WERI-Rb-1 (cell line): ENCODE results near the gene CD55.

Source experiments
- DNase-seq: peaks from one replicate; pipeline ENCODE4 v3.0.0-alpha.2; 2020
- H3K27ac ChIP-seq: fragments of 250-450 bp; sonication (Bioruptor Pico); 2 replicates; pipeline ENCODE4 v1.5.1; 2020; ENCODE audit warnings: mild to moderate bottlenecking, moderate library complexity
- H3K27me3 ChIP-seq: fragments of 250-450 bp; sonication (Bioruptor Pico); 2 replicates; pipeline ENCODE4 v1.5.1; 2021; ENCODE audit warnings: mild to moderate bottlenecking, low read depth, moderate library complexity; ENCODE audit not compliant: insufficient read depth, severe bottlenecking
- H3K36me3 ChIP-seq: fragments of 250-450 bp; sonication (Bioruptor Pico); 2 replicates; pipeline ENCODE4 v1.5.1; 2020; ENCODE audit warnings: mild to moderate bottlenecking, moderate library complexity
- H3K4me3 ChIP-seq: 2 replicates; pipeline ENCODE4 v1.5.1; 2011; ENCODE audit warnings: low read depth, mild to moderate bottlenecking, control low read depth, low read length
- H3K9me3 ChIP-seq: fragments of 250-450 bp; sonication (Bioruptor Pico); 2 replicates; pipeline ENCODE4 v1.5.1; 2021; ENCODE audit warnings: mild to moderate bottlenecking, moderate library complexity; ENCODE audit not compliant: severe bottlenecking
- TF ChIP-seq, protein P1 (sequence below): IDR thresholded peaks from 2 replicates; pipeline ENCODE4 v1.5.1; 2011; ENCODE audit warnings: low read depth, mild to moderate bottlenecking, control low read depth, inconsistent platforms, low read length

Gene CD55, protein sequence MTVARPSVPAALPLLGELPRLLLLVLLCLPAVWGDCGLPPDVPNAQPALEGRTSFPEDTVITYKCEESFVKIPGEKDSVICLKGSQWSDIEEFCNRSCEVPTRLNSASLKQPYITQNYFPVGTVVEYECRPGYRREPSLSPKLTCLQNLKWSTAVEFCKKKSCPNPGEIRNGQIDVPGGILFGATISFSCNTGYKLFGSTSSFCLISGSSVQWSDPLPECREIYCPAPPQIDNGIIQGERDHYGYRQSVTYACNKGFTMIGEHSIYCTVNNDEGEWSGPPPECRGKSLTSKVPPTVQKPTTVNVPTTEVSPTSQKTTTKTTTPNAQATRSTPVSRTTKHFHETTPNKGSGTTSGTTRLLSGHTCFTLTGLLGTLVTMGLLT

DNA sequence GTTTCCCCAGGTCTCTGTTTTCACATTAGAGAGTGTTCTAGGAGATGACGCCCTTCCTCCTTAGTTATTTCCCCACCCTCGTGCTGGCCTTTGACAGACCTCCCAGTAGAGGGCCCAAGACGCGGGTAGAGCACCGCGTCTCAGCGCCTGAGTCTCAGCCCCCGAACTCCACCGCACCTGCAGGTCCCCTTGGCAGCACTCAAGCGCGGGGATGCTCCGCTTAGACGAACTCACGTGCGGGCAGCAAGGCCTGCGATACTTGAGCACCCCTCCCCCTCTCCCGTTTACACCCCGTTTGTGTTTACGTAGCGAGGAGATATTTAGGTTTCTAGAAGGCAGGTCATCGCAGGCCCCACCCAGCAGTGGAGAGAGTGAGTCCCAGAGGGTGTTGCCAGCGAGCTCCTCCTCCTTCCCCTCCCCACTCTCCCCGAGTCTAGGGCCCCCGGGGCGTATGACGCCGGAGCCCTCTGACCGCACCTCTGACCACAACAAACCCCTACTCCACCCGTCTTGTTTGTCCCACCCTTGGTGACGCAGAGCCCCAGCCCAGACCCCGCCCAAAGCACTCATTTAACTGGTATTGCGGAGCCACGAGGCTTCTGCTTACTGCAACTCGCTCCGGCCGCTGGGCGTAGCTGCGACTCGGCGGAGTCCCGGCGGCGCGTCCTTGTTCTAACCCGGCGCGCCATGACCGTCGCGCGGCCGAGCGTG lies at the start of gene CD55:
Gene CD55 (plus strand): TSS at position 600 of the 711 bp plus-strand sequence. CDS start 88 bp downstream, at position 688.
- Histone ChIP-seq H3K27me3 (peaks cover 84% of the 10 kb centered on the region), H3K9me3 (peaks cover 6% of the 10 kb centered on the region), H3K27ac (peak within 1 kb of the TSS; percentile 29), H3K4me3 (peak within 1 kb of the TSS; percentile 48), H3K36me3 (no peaks in the 10 kb centered on the region; the same call in 1 of the 2 replicates)
- DNase-seq: peak; percentile 94
- TF ChIP-seq, protein P1, sequence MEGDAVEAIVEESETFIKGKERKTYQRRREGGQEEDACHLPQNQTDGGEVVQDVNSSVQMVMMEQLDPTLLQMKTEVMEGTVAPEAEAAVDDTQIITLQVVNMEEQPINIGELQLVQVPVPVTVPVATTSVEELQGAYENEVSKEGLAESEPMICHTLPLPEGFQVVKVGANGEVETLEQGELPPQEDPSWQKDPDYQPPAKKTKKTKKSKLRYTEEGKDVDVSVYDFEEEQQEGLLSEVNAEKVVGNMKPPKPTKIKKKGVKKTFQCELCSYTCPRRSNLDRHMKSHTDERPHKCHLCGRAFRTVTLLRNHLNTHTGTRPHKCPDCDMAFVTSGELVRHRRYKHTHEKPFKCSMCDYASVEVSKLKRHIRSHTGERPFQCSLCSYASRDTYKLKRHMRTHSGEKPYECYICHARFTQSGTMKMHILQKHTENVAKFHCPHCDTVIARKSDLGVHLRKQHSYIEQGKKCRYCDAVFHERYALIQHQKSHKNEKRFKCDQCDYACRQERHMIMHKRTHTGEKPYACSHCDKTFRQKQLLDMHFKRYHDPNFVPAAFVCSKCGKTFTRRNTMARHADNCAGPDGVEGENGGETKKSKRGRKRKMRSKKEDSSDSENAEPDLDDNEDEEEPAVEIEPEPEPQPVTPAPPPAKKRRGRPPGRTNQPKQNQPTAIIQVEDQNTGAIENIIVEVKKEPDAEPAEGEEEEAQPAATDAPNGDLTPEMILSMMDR: peak; percentile 67

DNA sequence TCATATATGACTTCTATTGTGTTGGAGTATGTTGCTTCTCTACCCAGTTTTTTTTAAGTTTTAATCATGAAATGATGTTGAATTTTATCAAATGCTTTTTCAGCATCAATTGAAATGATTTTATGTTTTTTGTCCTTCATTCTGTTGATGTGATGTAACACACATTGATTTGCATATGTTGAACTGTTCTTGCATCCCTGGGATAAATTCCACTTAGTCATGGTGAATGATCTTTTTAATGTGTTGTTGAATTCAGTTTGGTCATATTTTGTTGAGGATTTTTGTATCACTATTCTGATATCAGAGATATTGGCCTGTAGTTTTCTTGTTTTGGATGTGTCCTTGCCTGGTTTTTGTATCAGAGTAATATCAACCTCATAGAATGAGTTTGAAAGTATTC lies 46.6 kb upstream of the CD55 start:
- Histone ChIP-seq H3K4me3 (no peak overlapping the region), H3K9me3 (no peaks in the 10 kb centered on the region), H3K27ac (no peak overlapping the region), H3K36me3 (no peaks in the 10 kb centered on the region), H3K27me3 (peaks cover 89% of the 10 kb centered on the region)
- no peak for DNase-seq
- TF ChIP-seq, protein P1: no peak

DNA sequence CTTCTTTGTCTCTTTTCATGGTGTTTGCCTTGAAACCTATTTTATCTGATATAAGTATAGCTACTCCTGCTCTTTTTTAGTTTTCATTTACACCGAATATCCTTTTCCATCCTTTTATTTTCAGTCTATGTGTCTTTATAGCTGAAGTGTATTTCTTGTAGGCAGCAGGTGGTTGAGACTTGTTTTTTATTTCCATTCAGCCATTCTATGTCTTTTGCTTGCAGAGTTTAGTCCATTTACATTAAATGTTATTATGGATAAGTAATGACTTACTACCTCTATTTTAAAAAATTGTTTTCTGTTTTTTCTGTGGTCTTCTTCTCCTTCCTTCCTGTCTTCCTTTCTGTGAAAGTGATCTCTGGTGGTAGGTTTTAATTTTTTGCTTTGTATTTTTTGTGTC lies 45.0 kb upstream of the CD55 start:
- no peak for DNase-seq
- no peaks in the 10 kb centered on the region for H3K36me3 ChIP-seq
- H3K4me3 ChIP-seq: no peak overlapping the region
- H3K27me3 ChIP-seq: peaks cover 89% of the 10 kb centered on the region
- no peak overlapping the region for H3K27ac ChIP-seq
- TF ChIP-seq, protein P1: no peak
- H3K9me3 ChIP-seq: no peaks in the 10 kb centered on the region

DNA sequence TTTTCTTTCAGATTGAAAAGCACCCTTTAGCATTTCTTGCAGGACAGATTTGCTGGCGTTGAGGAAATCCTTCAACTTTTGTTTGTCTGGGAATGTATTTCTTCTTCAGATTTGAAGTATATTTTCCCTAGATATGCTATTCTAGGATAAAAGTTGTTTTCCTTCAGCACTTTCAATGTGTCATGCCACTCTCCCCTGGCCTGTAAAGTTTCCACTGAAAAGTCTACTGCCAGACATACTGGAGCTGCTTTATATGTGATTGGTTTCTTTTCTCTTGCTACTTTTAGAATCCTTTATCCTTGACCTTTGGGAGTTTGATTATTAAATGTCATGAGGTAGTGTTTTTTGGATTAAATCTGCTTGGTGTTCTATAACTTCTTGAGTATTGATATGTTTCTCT lies 44.2 kb upstream of the CD55 start:
- Histone ChIP-seq H3K9me3 (no peaks in the 10 kb centered on the region), H3K36me3 (no peaks in the 10 kb centered on the region), H3K27me3 (peaks cover 92% of the 10 kb centered on the region), H3K27ac (no peak overlapping the region), H3K4me3 (no peak overlapping the region)
- TF ChIP-seq, protein P1: no peak
- no peak for DNase-seq

DNA sequence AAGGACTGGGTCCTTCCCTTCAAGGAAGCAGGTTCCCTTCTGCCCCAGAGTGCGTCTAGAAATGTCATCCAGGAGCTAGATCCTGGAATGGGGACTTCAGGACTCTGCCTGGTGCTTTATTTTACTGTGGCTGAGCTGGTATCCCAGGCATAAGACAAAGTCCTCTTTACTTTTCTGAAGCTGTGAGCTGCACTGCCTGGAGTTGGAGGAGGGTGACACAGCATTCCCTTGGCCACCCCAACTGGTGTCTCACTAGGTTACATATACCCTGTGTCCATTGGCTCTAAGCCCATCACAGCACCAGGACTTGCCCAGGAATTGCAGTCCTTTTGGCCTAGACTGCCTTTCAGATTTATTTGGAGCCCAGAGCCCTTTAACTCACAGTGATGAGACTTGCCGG lies 41.8 kb upstream of the CD55 start:
- DNase-seq: no peak
- no peak overlapping the region for H3K27ac ChIP-seq
- H3K9me3 ChIP-seq: no peaks in the 10 kb centered on the region
- TF ChIP-seq, protein P1: no peak
- no peaks in the 10 kb centered on the region for H3K36me3 ChIP-seq
- H3K4me3 ChIP-seq: no peak overlapping the region
- H3K27me3 ChIP-seq: peaks cover 98% of the 10 kb centered on the region
